ENCODE data around the gene TRIP12. TPM values are rescaled to one million over a fixed set of nuclear protein-coding genes. Genes with fewer than 3 reads are reported as not detected.

TRIP12 gene
- polyA plus RNA-seq, 1 of the 3 experiments (the other 2 are of a cell fraction), result 30.3 TPM

DNA sequence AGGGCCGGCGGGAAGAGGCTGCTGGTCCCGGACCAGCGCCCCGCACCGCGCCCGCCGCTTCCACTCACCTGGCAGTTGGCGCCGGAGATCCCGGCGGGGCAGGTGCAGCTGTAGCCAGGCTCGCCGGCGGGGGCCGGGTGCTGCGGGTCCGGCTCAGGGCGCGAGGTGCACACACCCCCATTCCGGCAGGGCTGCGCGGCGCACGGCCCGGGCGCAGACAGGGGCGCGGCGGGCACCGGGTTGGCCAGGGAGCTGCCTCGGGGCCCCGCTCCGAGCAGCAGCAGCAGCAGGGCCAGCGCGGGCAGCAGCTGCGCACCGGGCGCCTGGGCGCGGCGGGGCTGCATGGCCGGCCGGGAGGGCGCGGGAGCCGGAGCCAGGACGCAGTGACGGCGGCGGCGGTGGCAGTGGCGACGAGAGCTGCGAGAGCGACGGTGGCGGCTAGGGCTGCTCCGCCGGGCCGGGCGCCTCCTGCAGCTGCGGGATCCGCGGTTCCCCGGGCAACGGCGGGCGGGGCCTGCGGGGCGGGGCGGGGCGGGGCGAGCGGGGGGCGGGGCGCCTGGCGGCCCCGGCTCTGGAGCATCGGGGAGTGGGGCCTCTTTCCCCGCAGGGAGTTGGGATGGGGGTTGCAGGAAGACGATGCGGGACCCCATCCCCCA lies 207.6 kb downstream of the TRIP12 start, which contains the start of gene DNER (continued):
- TF ChIP-seq RFX5 (IDR thresholded peaks at IDR 0.05; ENCODE audit: low read length) (no peak), CHD2 (IDR thresholded peaks at IDR 0.05; ENCODE audit: low read length, partially characterized antibody) (no peak), RAD21 (IDR thresholded peaks at IDR 0.05; ENCODE audit: low read length) (no peak), SIN3A (IDR thresholded peaks at IDR 0.05; ENCODE audit: borderline replicate concordance, low read depth, low read length) (no peak), ELF1 (IDR thresholded peaks at IDR 0.05) (no peak), EZH2phosphoT487 (IDR thresholded peaks at IDR 0.05; ENCODE audit: borderline replicate concordance, low read depth) (no peak), FOSL2 (IDR thresholded peaks at IDR 0.05; ENCODE audit: borderline replicate concordance, low read depth) (no peak), EP300 (IDR thresholded peaks at IDR 0.05; ENCODE audit: borderline replicate concordance in 1 of 2, low read depth in 1 of 2, low read length in 1 of 2) (no peak)
- TF ChIP-seq, protein P1, sequence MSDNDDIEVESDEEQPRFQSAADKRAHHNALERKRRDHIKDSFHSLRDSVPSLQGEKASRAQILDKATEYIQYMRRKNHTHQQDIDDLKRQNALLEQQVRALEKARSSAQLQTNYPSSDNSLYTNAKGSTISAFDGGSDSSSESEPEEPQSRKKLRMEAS (IDR thresholded peaks at IDR 0.05; ENCODE audit: low read depth), result no peak
- TF ChIP-seq, protein P2, sequence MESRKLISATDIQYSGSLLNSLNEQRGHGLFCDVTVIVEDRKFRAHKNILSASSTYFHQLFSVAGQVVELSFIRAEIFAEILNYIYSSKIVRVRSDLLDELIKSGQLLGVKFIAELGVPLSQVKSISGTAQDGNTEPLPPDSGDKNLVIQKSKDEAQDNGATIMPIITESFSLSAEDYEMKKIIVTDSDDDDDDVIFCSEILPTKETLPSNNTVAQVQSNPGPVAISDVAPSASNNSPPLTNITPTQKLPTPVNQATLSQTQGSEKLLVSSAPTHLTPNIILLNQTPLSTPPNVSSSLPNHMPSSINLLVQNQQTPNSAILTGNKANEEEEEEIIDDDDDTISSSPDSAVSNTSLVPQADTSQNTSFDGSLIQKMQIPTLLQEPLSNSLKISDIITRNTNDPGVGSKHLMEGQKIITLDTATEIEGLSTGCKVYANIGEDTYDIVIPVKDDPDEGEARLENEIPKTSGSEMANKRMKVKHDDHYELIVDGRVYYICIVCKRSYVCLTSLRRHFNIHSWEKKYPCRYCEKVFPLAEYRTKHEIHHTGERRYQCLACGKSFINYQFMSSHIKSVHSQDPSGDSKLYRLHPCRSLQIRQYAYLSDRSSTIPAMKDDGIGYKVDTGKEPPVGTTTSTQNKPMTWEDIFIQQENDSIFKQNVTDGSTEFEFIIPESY (IDR thresholded peaks at IDR 0.05; ENCODE audit: borderline replicate concordance, low read depth), result no peak

Small RNA genes within 50 kb of the gene (small RNA-seq; reads per million reads assigned to genes)
- gene RNU6-613P, result 0 reads per million in 7 experiments
- gene RNU6-964P, result 0 to 4.5 (median 0) reads per million in 7 experiments

Other genes starting within 250 kb of the TRIP12 start
- 1.4 and 1.9 TPM in 2 replicates for gene DNER, start 207.5 kb downstream of the TRIP12 start, polyA plus RNA-seq (2012; rRNA removed)
- gene FBXO36, start 494 bp upstream of the TRIP12 start, polyA plus RNA-seq (2012; rRNA removed), result 3.9 and 5.7 TPM in 2 replicates
- gene SLC16A14, start 146.9 kb upstream of the TRIP12 start, polyA plus RNA-seq (2012; rRNA removed), result 0.73 and 0.90 TPM in 2 replicates

All from SK-N-SH (cell line).